HCT116 (cell line): Measurements from ENCODE around the gene LDB2. TPM values are rescaled to one million over a fixed set of nuclear protein-coding genes. Genes with fewer than 3 reads are reported as not detected.

Experiments
- ATAC-seq: fragments of 200-7000 bp; cut with Tn5 transposase; 2 replicates; pipeline ENCODE4 v1.9.1; 2020; ENCODE audit warnings: mild to moderate bottlenecking, moderate library complexity
- BruUV-seq: library from RNA; stranded (reverse); fragments of 400-500 nt; replicated peaks from 2 replicates; lab custom pipeline; 2021; lab: Mats Ljungman, UMichigan
- CTCF ChIA-PET: fragments of 300-600 bp; sonication (Branson Sonifier 250); formaldehyde crosslinking; loops from one replicate; lab custom pipeline; 2021; ENCODE audit warnings: antibody characterized with exemption; lab: Charles Lee
- POLR2A ChIA-PET: fragments of 300-600, 350-600 bp; sonication (Branson Sonifier 250); formaldehyde crosslinking; loops from one replicate; lab custom pipeline; 2021; ENCODE audit warnings: antibody characterized with exemption; lab: Charles Lee
- RAD21 ChIA-PET, 2 experiments: fragments of 300-600 bp; sonication (Branson Sonifier 250); formaldehyde crosslinking; loops; one replicate each; lab custom pipeline; 2023; ENCODE audit warnings: low total read pairs in 2 of 2; ENCODE audit not compliant: uncharacterized antibody in 2 of 2, unreplicated experiment in 2 of 2, low non-redundant PET in 1 of 2; lab: Charles Lee
- DNase-seq: peaks from one replicate; pipeline ENCODE4 v3.0.0-alpha.2; 2010; ENCODE audit warnings: low read depth, low spot score
- H2AFZ ChIP-seq: fragments of 200-600 bp; shearing (Covaris generic), sonication (generic); 2 replicates; pipeline ENCODE4 v1.6.1; 2017; ENCODE audit warnings: low read depth, mixed run types, mixed read lengths, antibody characterized with exemption, low read length; ENCODE audit not compliant: poor library complexity, severe bottlenecking
- H3K27ac ChIP-seq: 2 replicates; pipeline ENCODE4 v1.5.1; 2012; ENCODE audit warnings: low read depth, low read length
- H3K27me3 ChIP-seq: fragments of 200-600 bp; sonication (generic); 2 replicates; pipeline ENCODE4 v1.6.1; 2016; ENCODE audit warnings: mixed run types, low read length, mixed read lengths; ENCODE audit not compliant: insufficient read depth
- H3K36me3 ChIP-seq, 2 experiments: fragments of 200-500 bp in 1 of 2; fragments of 200-600 bp in 1 of 2; sonication (Bioruptor generic) in 1 of 2; sonication (generic) in 1 of 2; 2 replicates each; pipeline versions ENCODE4 v1.5.1 to v1.6.1; 2014 to 2016; ENCODE audit warnings: low read length in 2 of 2, inconsistent platforms in 1 of 2, mixed read lengths in 1 of 2, mixed run types in 1 of 2; ENCODE audit not compliant: insufficient read depth in 2 of 2, control insufficient read depth in 1 of 2
- H3K4me1 ChIP-seq, 2 experiments: fragments of 200-600 bp in 1 of 2; sonication (generic) in 1 of 2; 2 replicates each; pipeline versions ENCODE4 v1.5.1 to v1.6.1; 2012 to 2017; ENCODE audit warnings: low read length in 2 of 2, inconsistent platforms in 1 of 2, mild to moderate bottlenecking in 1 of 2, mixed read lengths in 1 of 2, mixed run types in 1 of 2, moderate library complexity in 1 of 2; ENCODE audit not compliant: insufficient read depth in 2 of 2, control insufficient read depth in 1 of 2
- H3K4me2 ChIP-seq: fragments of 200-600 bp; sonication (generic); 2 replicates; pipeline ENCODE4 v1.6.1; 2017; ENCODE audit warnings: mixed run types, low read length, mixed read lengths
- H3K4me3 ChIP-seq, 2 experiments: fragments of 200-600 bp in 1 of 2; sonication (generic) in 1 of 2; replicated peaks in 1 of 2; 2 replicates each; pipeline ENCODE4 v1.5.1; 2011 to 2016; ENCODE audit warnings: low read length in 2 of 2, control low read depth in 1 of 2, low read depth in 1 of 2, mild to moderate bottlenecking in 1 of 2, mixed read lengths in 1 of 2, mixed run types in 1 of 2
- H3K79me2 ChIP-seq: fragments of 200-600 bp; sonication (generic); 2 replicates; pipeline ENCODE4 v1.6.1; 2017; ENCODE audit warnings: mild to moderate bottlenecking, mixed run types, low read length, moderate library complexity, mixed read lengths; ENCODE audit not compliant: insufficient read depth
- H3K9ac ChIP-seq: fragments of 200-600 bp; sonication (generic); 2 replicates; pipeline ENCODE4 v1.6.1; 2016; ENCODE audit warnings: low read length, mixed read lengths
- H3K9me2 ChIP-seq: fragments of 200-600 bp; sonication (generic), shearing (Covaris generic); 2 replicates; pipeline ENCODE4 v1.6.1; 2017; ENCODE audit warnings: mixed run types, mild to moderate bottlenecking, moderate library complexity; ENCODE audit not compliant: insufficient read depth
- H3K9me3 ChIP-seq, 2 experiments: fragments of 200-500 bp in 1 of 2; fragments of 200-600 bp in 1 of 2; sonication (Bioruptor generic) in 1 of 2; sonication (generic) in 1 of 2; 2 replicates each; pipeline ENCODE4 v1.6.1; 2014 to 2017; ENCODE audit warnings: low read length in 2 of 2, mixed read lengths in 2 of 2, inconsistent platforms in 1 of 2, low read depth in 1 of 2, mild to moderate bottlenecking in 1 of 2, mixed run types in 1 of 2, moderate library complexity in 1 of 2; ENCODE audit not compliant: control insufficient read depth in 1 of 2, insufficient read depth in 1 of 2
- H4K20me1 ChIP-seq: fragments of 200-600 bp; sonication (generic), shearing (Covaris generic); 2 replicates; pipeline ENCODE4 v1.6.1; 2017; ENCODE audit warnings: mixed run types, mild to moderate bottlenecking, moderate library complexity; ENCODE audit not compliant: insufficient read depth
- CBX3 ChIP-seq: IDR thresholded peaks from 2 replicates; pipeline ENCODE4 v1.6.1; 2012; ENCODE audit warnings: low read depth
- CEBPB ChIP-seq: IDR thresholded peaks from 2 replicates; pipeline ENCODE4 v1.6.1; 2012; ENCODE audit warnings: low read depth
- EZH2 ChIP-seq: fragments of 200-600 bp; sonication (generic); IDR thresholded peaks from 2 replicates; pipeline ENCODE4 v1.6.1; 2017; ENCODE audit warnings: antibody characterized with exemption, mixed run types
- FOSL1 ChIP-seq: IDR thresholded peaks from 2 replicates; pipeline ENCODE4 v1.6.1; 2012; ENCODE audit warnings: low read depth
- JUND ChIP-seq: IDR thresholded peaks from 2 replicates; pipeline ENCODE4 v1.6.1; 2012
- POLR2A ChIP-seq: IDR thresholded peaks from 2 replicates; pipeline ENCODE4 v1.7.0; 2011; ENCODE audit warnings: borderline replicate concordance; ENCODE audit not compliant: insufficient read depth, insufficient read length; ENCODE audit errors: extremely low read depth
- POLR2AphosphoS5 ChIP-seq: IDR thresholded peaks from 2 replicates; pipeline ENCODE4 v1.6.1; 2011; ENCODE audit warnings: mild to moderate bottlenecking, low read depth, low read length, moderate library complexity
- RAD21 ChIP-seq: IDR thresholded peaks from 2 replicates; pipeline ENCODE4 v1.6.1; 2012; ENCODE audit warnings: low read depth, mild to moderate bottlenecking
- SP1 ChIP-seq: IDR thresholded peaks from 2 replicates; pipeline ENCODE4 v1.6.1; 2012; ENCODE audit warnings: low read depth
- TCF7L2 ChIP-seq: IDR thresholded peaks from 2 replicates; pipeline ENCODE4 v1.7.0; 2011; ENCODE audit warnings: borderline replicate concordance, inconsistent platforms; ENCODE audit not compliant: insufficient read depth, insufficient read length; ENCODE audit errors: extremely low read depth
- YY1 ChIP-seq: IDR thresholded peaks from 2 replicates; pipeline ENCODE4 v1.6.1; 2011; ENCODE audit warnings: low read length, low read depth, moderate library complexity, mild to moderate bottlenecking; ENCODE audit not compliant: insufficient replicate concordance; ENCODE audit errors: extremely low read depth
- ZFX ChIP-seq: fragments of 450-650 bp; IDR thresholded peaks from 2 replicates; pipeline ENCODE4 v1.6.1; 2017
- ZNF274 ChIP-seq: fragments of 200-500 bp; sonication (Bioruptor generic); IDR thresholded peaks from 2 replicates; pipeline ENCODE4 v1.6.1; 2014; ENCODE audit warnings: mild to moderate bottlenecking, low read depth, low read length, inconsistent platforms
- intact Hi-C: fragments of 100-400 bp; cut with micrococcal nuclease; formaldehyde crosslinking; loops from 2 replicates; pipeline ENCODE4 v1.10.0; 2022
- total RNA-seq: library from RNA; stranded (reverse); gene quantifications from one replicate; pipeline ENCODE4 v1.2.1, GENCODE V29; 2021; ENCODE audit not compliant: unreplicated experiment
- TF ChIP-seq, protein P1 (sequence below): IDR thresholded peaks from 2 replicates; pipeline ENCODE4 v1.6.1; 2011; ENCODE audit warnings: mild to moderate bottlenecking, low read length, moderate library complexity; ENCODE audit not compliant: insufficient replicate concordance; ENCODE audit errors: extremely low read depth
- TF ChIP-seq, protein P2 (sequence below): IDR thresholded peaks from 2 replicates; pipeline ENCODE4 v1.6.1; 2012; ENCODE audit warnings: low read depth
- TF ChIP-seq, protein P3 (sequence below): IDR thresholded peaks from 2 replicates; pipeline ENCODE4 v1.6.1; 2012
- TF ChIP-seq, protein P4 (sequence below): IDR thresholded peaks from 2 replicates; pipeline ENCODE4 v1.6.1; 2012

LDB2 gene
- total RNA-seq, 1 experiment from 2014 or later = 0.12 TPM

DNA sequence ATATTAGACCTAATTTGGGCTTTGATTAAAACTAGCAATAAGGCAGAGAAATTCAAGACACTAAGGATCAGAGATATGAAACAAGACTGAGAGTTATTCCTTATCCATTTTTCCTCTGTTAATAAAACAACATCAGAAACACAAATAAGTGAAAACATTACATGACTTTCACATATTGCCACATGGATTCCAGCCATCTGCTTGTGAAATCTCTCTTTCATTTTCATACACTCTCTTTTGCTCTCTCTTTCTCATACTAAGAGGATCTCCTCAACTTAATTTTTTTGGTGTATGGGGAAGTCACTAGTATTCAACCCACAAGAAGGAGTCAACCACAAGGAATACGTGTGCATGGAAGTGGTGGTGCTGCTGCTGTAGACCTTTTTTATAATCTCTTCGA, 183.0 kb downstream of the LDB2 start:
- Histone ChIP-seq H3K4me3 (no peak overlapping the region), H4K20me1 (no peaks in the 10 kb centered on the region), H3K79me2 (no peaks in the 10 kb centered on the region), H3K9me2 (no peaks in the 10 kb centered on the region), H3K4me1 (no peaks in the 10 kb centered on the region), H3K9ac (no peak overlapping the region), H3K27ac (no peak overlapping the region), H3K9me3 (no peaks in the 10 kb centered on the region), H3K4me2 (no peak overlapping the region), H2AFZ (no peak overlapping the region), H3K27me3 (peaks cover 7% of the 10 kb centered on the region), H3K36me3 (no peaks in the 10 kb centered on the region)
- intact Hi-C loops = no loop called here
- TF ChIP-seq, protein P1, sequence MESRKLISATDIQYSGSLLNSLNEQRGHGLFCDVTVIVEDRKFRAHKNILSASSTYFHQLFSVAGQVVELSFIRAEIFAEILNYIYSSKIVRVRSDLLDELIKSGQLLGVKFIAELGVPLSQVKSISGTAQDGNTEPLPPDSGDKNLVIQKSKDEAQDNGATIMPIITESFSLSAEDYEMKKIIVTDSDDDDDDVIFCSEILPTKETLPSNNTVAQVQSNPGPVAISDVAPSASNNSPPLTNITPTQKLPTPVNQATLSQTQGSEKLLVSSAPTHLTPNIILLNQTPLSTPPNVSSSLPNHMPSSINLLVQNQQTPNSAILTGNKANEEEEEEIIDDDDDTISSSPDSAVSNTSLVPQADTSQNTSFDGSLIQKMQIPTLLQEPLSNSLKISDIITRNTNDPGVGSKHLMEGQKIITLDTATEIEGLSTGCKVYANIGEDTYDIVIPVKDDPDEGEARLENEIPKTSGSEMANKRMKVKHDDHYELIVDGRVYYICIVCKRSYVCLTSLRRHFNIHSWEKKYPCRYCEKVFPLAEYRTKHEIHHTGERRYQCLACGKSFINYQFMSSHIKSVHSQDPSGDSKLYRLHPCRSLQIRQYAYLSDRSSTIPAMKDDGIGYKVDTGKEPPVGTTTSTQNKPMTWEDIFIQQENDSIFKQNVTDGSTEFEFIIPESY = no peak
- TF ChIP-seq CBX3 (no peak), JUND (no peak), YY1 (no peak), CEBPB (no peak), POLR2A (no peak), FOSL1 (no peak), ZNF274 (no peak), ZFX (no peak), SP1 (no peak), POLR2AphosphoS5 (no peak), RAD21 (no peak), EZH2 (no peak), TCF7L2 (no peak)
- TF ChIP-seq, protein P2, sequence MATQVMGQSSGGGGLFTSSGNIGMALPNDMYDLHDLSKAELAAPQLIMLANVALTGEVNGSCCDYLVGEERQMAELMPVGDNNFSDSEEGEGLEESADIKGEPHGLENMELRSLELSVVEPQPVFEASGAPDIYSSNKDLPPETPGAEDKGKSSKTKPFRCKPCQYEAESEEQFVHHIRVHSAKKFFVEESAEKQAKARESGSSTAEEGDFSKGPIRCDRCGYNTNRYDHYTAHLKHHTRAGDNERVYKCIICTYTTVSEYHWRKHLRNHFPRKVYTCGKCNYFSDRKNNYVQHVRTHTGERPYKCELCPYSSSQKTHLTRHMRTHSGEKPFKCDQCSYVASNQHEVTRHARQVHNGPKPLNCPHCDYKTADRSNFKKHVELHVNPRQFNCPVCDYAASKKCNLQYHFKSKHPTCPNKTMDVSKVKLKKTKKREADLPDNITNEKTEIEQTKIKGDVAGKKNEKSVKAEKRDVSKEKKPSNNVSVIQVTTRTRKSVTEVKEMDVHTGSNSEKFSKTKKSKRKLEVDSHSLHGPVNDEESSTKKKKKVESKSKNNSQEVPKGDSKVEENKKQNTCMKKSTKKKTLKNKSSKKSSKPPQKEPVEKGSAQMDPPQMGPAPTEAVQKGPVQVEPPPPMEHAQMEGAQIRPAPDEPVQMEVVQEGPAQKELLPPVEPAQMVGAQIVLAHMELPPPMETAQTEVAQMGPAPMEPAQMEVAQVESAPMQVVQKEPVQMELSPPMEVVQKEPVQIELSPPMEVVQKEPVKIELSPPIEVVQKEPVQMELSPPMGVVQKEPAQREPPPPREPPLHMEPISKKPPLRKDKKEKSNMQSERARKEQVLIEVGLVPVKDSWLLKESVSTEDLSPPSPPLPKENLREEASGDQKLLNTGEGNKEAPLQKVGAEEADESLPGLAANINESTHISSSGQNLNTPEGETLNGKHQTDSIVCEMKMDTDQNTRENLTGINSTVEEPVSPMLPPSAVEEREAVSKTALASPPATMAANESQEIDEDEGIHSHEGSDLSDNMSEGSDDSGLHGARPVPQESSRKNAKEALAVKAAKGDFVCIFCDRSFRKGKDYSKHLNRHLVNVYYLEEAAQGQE = no peak
- TF ChIP-seq, protein P3, sequence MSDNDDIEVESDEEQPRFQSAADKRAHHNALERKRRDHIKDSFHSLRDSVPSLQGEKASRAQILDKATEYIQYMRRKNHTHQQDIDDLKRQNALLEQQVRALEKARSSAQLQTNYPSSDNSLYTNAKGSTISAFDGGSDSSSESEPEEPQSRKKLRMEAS = no peak
- TF ChIP-seq, protein P4, sequence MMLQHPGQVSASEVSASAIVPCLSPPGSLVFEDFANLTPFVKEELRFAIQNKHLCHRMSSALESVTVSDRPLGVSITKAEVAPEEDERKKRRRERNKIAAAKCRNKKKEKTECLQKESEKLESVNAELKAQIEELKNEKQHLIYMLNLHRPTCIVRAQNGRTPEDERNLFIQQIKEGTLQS = no peak
- no TSS peak for BruUV-seq
- CTCF ChIA-PET = no interaction called here
- POLR2A ChIA-PET = no interaction called here
- ATAC-seq (no peak), DNase-seq (no peak)
- RAD21 ChIA-PET = no interaction called here
